GM19193 (cell line): ENCODE measurements around the gene WDR77.

Experiments
- POLR2A ChIP-seq: IDR thresholded peaks from 4 replicates; pipeline ENCODE4 v1.6.1; 2011; ENCODE audit not compliant: insufficient read depth, insufficient read length; ENCODE audit errors: extremely low read depth

The WDR77 gene

GRCh38 chr1:111420377-111420776 is 28.7 kb downstream of the WDR77 start:
- no peak for TF ChIP-seq POLR2A

- TF ChIP-seq POLR2A = no peak
These were observed 30.0 kb downstream of the WDR77 start for GRCh38 chr1:111419037-111419436.

GRCh38 chr1:111417755-111418154 is 31.3 kb downstream of the WDR77 start:
- TF ChIP-seq POLR2A = no peak

- no peak for TF ChIP-seq POLR2A
These were observed 33.6 kb downstream of the WDR77 start for GRCh38 chr1:111415461-111415860.

GRCh38 chr1:111414756-111415155 is 34.3 kb downstream of the WDR77 start:
- TF ChIP-seq POLR2A = no peak

- TF ChIP-seq POLR2A = no peak
These were observed 36.2 kb downstream of the WDR77 start for GRCh38 chr1:111412839-111413238.

- TF ChIP-seq POLR2A = no peak
These were observed 41.8 kb downstream of the WDR77 start for GRCh38 chr1:111407301-111407700.

GRCh38 chr1:111406321-111406768 is 42.7 kb downstream of the WDR77 start:
- TF ChIP-seq POLR2A = no peak

- TF ChIP-seq POLR2A = no peak
These were observed 44.5 kb downstream of the WDR77 start for GRCh38 chr1:111404588-111404987.

- no peak for TF ChIP-seq POLR2A
These were observed 47.0 kb downstream of the WDR77 start for GRCh38 chr1:111402083-111402482.

- TF ChIP-seq POLR2A = no peak
These were observed 49.1 kb downstream of the WDR77 start for GRCh38 chr1:111399792-111400610.

- TF ChIP-seq POLR2A = no peak
These were observed 56.6 kb downstream of the WDR77 start for GRCh38 chr1:111392460-111392945.

- no peak for TF ChIP-seq POLR2A
These were observed 57.0 kb downstream of the WDR77 start for GRCh38 chr1:111392042-111392441.
